ENCODE measurements around the gene C2orf81. TPM values are rescaled to one million over a fixed set of nuclear protein-coding genes. Genes with fewer than 3 reads are reported as not detected.

The C2orf81 gene
- polyA plus RNA-seq, 3 donors: 4.6 to 9.6 (median 8.0) TPM

- peak; percentile 53 to 86 (median 71) for DNase-seq (ENCODE audit: extremely low read depth in 1 of 11, low read depth in 9 of 11, low spot score in 4 of 11)
These were observed 46.8 kb downstream of the C2orf81 start for GRCh38 chr2:74374509-74375205.

GRCh38 chr2:74373985-74374384 lies 47.4 kb downstream of the C2orf81 start:
- no peak for DNase-seq (ENCODE audit: extremely low read depth in 1 of 11, low read depth in 9 of 11, low spot score in 4 of 11)

GRCh38 chr2:74373221-74373676 lies 48.2 kb downstream of the C2orf81 start:
- no peak for DNase-seq (ENCODE audit: extremely low read depth in 1 of 11, low read depth in 9 of 11, low spot score in 4 of 11)

GRCh38 chr2:74372674-74373073 lies 48.7 kb downstream of the C2orf81 start:
- no peak for DNase-seq (ENCODE audit: extremely low read depth in 1 of 11, low read depth in 9 of 11, low spot score in 4 of 11)

GRCh38 chr2:74371421-74371820 lies 50.0 kb downstream of the C2orf81 start:
- no peak for DNase-seq (ENCODE audit: extremely low read depth in 1 of 11, low read depth in 9 of 11, low spot score in 4 of 11)

GRCh38 chr2:74369976-74370375 lies 51.4 kb downstream of the C2orf81 start:
- DNase-seq (ENCODE audit: extremely low read depth in 1 of 11, low read depth in 9 of 11, low spot score in 4 of 11): no peak

- DNase-seq (ENCODE audit: extremely low read depth in 1 of 11, low read depth in 9 of 11, low spot score in 4 of 11): no peak
These were observed 52.9 kb downstream of the C2orf81 start for GRCh38 chr2:74368499-74368898.

GRCh38 chr2:74367789-74368188 lies 53.6 kb downstream of the C2orf81 start:
- no peak for DNase-seq (ENCODE audit: extremely low read depth in 1 of 11, low read depth in 9 of 11, low spot score in 4 of 11)

- no peak for DNase-seq (ENCODE audit: extremely low read depth in 1 of 11, low read depth in 9 of 11, low spot score in 4 of 11)
These were observed 55.4 kb downstream of the C2orf81 start for GRCh38 chr2:74366036-74366435.

- no peak for DNase-seq (ENCODE audit: extremely low read depth in 1 of 11, low read depth in 9 of 11, low spot score in 4 of 11)
These were observed 56.6 kb downstream of the C2orf81 start for GRCh38 chr2:74364533-74365505.

Other genes starting within 250 kb of the C2orf81 start
- 100 to 1,000 TPM in 1 of 3 donors, 10 to 100 TPM in 2; 87.2 to 102 (median 98.1) TPM for gene MOB1A, start 242.7 kb downstream of the C2orf81 start, polyA plus RNA-seq (ENCODE audit: insufficient read length in 3 of 3)
- gene MTHFD2, start 223.0 kb downstream of the C2orf81 start, polyA plus RNA-seq (ENCODE audit: insufficient read length in 3 of 3): 10 to 100 TPM; 23.2 to 34.9 (median 30.4) TPM
- 1 to 10 TPM; 1.7 to 4.8 (median 3.2) TPM for gene SLC4A5, start 78.2 kb downstream of the C2orf81 start, polyA plus RNA-seq (ENCODE audit: insufficient read length in 3 of 3)
- gene DCTN1, start 41.3 kb downstream of the C2orf81 start, polyA plus RNA-seq (ENCODE audit: insufficient read length in 3 of 3): 100 to 1,000 TPM; 135 to 169 (median 151) TPM
- 10 to 100 TPM; 36.6 to 44.8 (median 43.2) TPM for gene WDR54, start 111 bp upstream of the C2orf81 start, polyA plus RNA-seq (ENCODE audit: insufficient read length in 3 of 3)
- gene RTKN, start 20.3 kb upstream of the C2orf81 start, polyA plus RNA-seq (ENCODE audit: insufficient read length in 3 of 3): 10 to 100 TPM; 58.0 to 89.3 (median 73.4) TPM
- 10 to 100 TPM; 27.8 to 33.3 (median 31.7) TPM for gene INO80B, start 33.5 kb upstream of the C2orf81 start, polyA plus RNA-seq (ENCODE audit: insufficient read length in 3 of 3)
- 100 to 1,000 TPM in 2 of 3 donors, 10 to 100 TPM in 1; 93.7 to 122 (median 117) TPM for gene WBP1, start 36.8 kb upstream of the C2orf81 start, polyA plus RNA-seq (ENCODE audit: insufficient read length in 3 of 3)
- gene MOGS, start 43.8 kb upstream of the C2orf81 start, polyA plus RNA-seq (ENCODE audit: insufficient read length in 3 of 3): 10 to 100 TPM; 48.6 to 51.1 (median 49.0) TPM
- 10 to 100 TPM; 34.3 to 70.2 (median 65.9) TPM for gene MRPL53, start 51.1 kb upstream of the C2orf81 start, polyA plus RNA-seq (ENCODE audit: insufficient read length in 3 of 3)
- gene CCDC142, start 61.4 kb upstream of the C2orf81 start, polyA plus RNA-seq (ENCODE audit: insufficient read length in 3 of 3): 10 to 100 TPM in 2 of 3 donors, 1 to 10 TPM in 1; 9.5 to 16.1 (median 11.5) TPM
- gene TTC31, start 61.5 kb upstream of the C2orf81 start, polyA plus RNA-seq (ENCODE audit: insufficient read length in 3 of 3): 10 to 100 TPM; 26.5 to 35.3 (median 30.2) TPM
- gene LBX2, start 78.0 kb upstream of the C2orf81 start, polyA plus RNA-seq (ENCODE audit: insufficient read length in 3 of 3): 1 to 10 TPM; 3.4 to 5.3 (median 4.7) TPM
- 10 to 100 TPM; 23.8 to 26.5 (median 24.8) TPM for gene PCGF1, start 86.1 kb upstream of the C2orf81 start, polyA plus RNA-seq (ENCODE audit: insufficient read length in 3 of 3)
- gene TLX2, start 92.8 kb upstream of the C2orf81 start, polyA plus RNA-seq (ENCODE audit: insufficient read length in 3 of 3): under 1 TPM in 2 of 3 donors, not detected in 1; 0.10 to 0.23 TPM
- under 1 TPM; 0.14 to 0.82 (median 0.19) TPM for gene DQX1, start 104.6 kb upstream of the C2orf81 start, polyA plus RNA-seq (ENCODE audit: insufficient read length in 3 of 3)
- 100 to 1,000 TPM in 2 of 3 donors, 10 to 100 TPM in 1; 93.2 to 113 (median 107) TPM for gene AUP1, start 108.1 kb upstream of the C2orf81 start, polyA plus RNA-seq (ENCODE audit: insufficient read length in 3 of 3)
- gene HTRA2, start 108.3 kb upstream of the C2orf81 start, polyA plus RNA-seq (ENCODE audit: insufficient read length in 3 of 3): 10 to 100 TPM; 31.2 to 34.5 (median 31.4) TPM
- gene LOXL3, start 132.3 kb upstream of the C2orf81 start, polyA plus RNA-seq (ENCODE audit: insufficient read length in 3 of 3): 10 to 100 TPM in 2 of 3 donors, 1 to 10 TPM in 1; 9.6 to 11.0 (median 10.8) TPM
- 1 to 10 TPM; 7.5 to 9.4 (median 9.3) TPM for gene DOK1, start 133.1 kb upstream of the C2orf81 start, polyA plus RNA-seq (ENCODE audit: insufficient read length in 3 of 3)
- gene M1AP, start 226.7 kb upstream of the C2orf81 start, polyA plus RNA-seq (ENCODE audit: insufficient read length in 3 of 3): 1 to 10 TPM in 1 of 3 donors, under 1 TPM in 2; 0.67 to 1.2 (median 0.84) TPM
- gene SEMA4F, start 232.6 kb upstream of the C2orf81 start, polyA plus RNA-seq (ENCODE audit: insufficient read length in 3 of 3): 1 to 10 TPM; 6.8 to 8.1 (median 7.3) TPM